ENCODE data around the gene KLK14.

DNA sequence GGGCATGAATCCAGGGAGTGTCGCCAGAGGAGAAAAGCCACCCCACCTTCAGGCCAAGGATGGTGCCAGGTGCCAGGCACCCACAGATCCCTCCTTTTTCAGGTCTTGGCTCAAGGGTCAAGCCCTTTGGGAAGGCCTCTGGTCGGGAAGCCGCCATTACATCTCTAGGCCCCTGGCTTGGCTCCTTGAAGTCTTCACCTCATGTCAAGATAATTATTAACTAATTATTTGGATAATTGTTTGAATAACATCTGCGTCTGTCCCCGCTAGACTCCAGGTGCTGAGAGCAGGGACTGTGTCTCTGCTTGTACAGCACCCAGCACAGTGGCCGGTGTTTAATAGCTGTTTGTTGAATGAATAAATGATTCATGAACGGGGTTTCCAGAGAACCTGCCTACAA lies 19.0 kb downstream of the KLK14 start:
- TF ChIP-seq, protein P1, sequence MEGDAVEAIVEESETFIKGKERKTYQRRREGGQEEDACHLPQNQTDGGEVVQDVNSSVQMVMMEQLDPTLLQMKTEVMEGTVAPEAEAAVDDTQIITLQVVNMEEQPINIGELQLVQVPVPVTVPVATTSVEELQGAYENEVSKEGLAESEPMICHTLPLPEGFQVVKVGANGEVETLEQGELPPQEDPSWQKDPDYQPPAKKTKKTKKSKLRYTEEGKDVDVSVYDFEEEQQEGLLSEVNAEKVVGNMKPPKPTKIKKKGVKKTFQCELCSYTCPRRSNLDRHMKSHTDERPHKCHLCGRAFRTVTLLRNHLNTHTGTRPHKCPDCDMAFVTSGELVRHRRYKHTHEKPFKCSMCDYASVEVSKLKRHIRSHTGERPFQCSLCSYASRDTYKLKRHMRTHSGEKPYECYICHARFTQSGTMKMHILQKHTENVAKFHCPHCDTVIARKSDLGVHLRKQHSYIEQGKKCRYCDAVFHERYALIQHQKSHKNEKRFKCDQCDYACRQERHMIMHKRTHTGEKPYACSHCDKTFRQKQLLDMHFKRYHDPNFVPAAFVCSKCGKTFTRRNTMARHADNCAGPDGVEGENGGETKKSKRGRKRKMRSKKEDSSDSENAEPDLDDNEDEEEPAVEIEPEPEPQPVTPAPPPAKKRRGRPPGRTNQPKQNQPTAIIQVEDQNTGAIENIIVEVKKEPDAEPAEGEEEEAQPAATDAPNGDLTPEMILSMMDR (optimal IDR thresholded peaks at IDR 0.05 in 1 of 3, IDR thresholded peaks at IDR 0.05 in 1 of 3, conservative IDR thresholded peaks at IDR 0.05 in 1 of 3; ENCODE audit: extremely low read depth in 1 of 3, insufficient read depth in 2 of 3, low read length in 3 of 3): no peak
- no peak for TF ChIP-seq EZH2 (IDR thresholded peaks at IDR 0.05; ENCODE audit: low read length)
